COLO668 (cell line): Measurements from ENCODE around the gene SP140L.
A peak's percentile ranks its signal among the peaks of the same experiment; 100 is the strongest.
"Not testable (repeated sequence)": the region's sequence is repeated elsewhere in the genome, so short reads cannot be mapped to it uniquely, and the experiment has no call there.

Experiments used
- DNase-seq: peaks from one replicate; lab custom pipeline; 2025; ENCODE audit not compliant: unreplicated experiment; lab: John Stamatoyannopoulos, UW

The SP140L gene

GRCh38 chr2:230362030-230362691 is 35.2 kb downstream of the SP140L start:
- no peak for DNase-seq

- no peak for DNase-seq
Observed at GRCh38 chr2:230382108-230382507, 55.1 kb downstream of the SP140L start.

- no peak for DNase-seq
Observed at GRCh38 chr2:230383453-230383852, 56.5 kb downstream of the SP140L start.

GRCh38 chr2:230384986-230385385 is 58.0 kb downstream of the SP140L start:
- no peak for DNase-seq

- no peak for DNase-seq
Observed at GRCh38 chr2:230394301-230394700, 67.3 kb downstream of the SP140L start.

- DNase-seq = not testable (repeated sequence)
Observed at GRCh38 chr2:230398698-230399097, 71.7 kb downstream of the SP140L start.

- no peak for DNase-seq
Observed at GRCh38 chr2:230400041-230400440, 73.0 kb downstream of the SP140L start.

GRCh38 chr2:230400454-230400853 is 73.5 kb downstream of the SP140L start:
- no peak for DNase-seq

- DNase-seq = not testable (repeated sequence)
Observed at GRCh38 chr2:230401026-230401425, 74.0 kb downstream of the SP140L start.

GRCh38 chr2:230403746-230404145 is 76.8 kb downstream of the SP140L start:
- DNase-seq = no peak

GRCh38 chr2:230405824-230406223 is 78.8 kb downstream of the SP140L start:
- DNase-seq = no peak

GRCh38 chr2:230408244-230408842 is 81.3 kb downstream of the SP140L start:
- no peak for DNase-seq

- DNase-seq = not testable (repeated sequence)
Observed at GRCh38 chr2:230409316-230409715, 82.3 kb downstream of the SP140L start.

GRCh38 chr2:230410263-230410662 is 83.3 kb downstream of the SP140L start:
- no peak for DNase-seq

- no peak for DNase-seq
Observed at GRCh38 chr2:230410861-230411569, 84.0 kb downstream of the SP140L start.

- peak; percentile 72 for DNase-seq
Observed at GRCh38 chr2:230411570-230412370, 84.8 kb downstream of the SP140L start.

- no peak for DNase-seq
Observed at GRCh38 chr2:230412371-230412711, 85.3 kb downstream of the SP140L start.

- no peak for DNase-seq
Observed at GRCh38 chr2:230412846-230413245, 85.9 kb downstream of the SP140L start.

- no peak for DNase-seq
Observed at GRCh38 chr2:230413479-230413878, 86.5 kb downstream of the SP140L start.

GRCh38 chr2:230414302-230414701 is 87.3 kb downstream of the SP140L start:
- no peak for DNase-seq

GRCh38 chr2:230416061-230416721 is 89.2 kb downstream of the SP140L start, which contains the start of gene SP100:
Gene SP100, plus strand, starts transcription at chr2:230416201. Its CDS starts 96 bp downstream, at chr2:230416297.
- DNase-seq = peak; percentile 66
